GM12864 (cell line): ENCODE data around the gene RGS1.

Experiments used
- DNase-seq: peaks from one replicate; pipeline ENCODE4 v3.0.0-alpha.2; 2011; ENCODE audit warnings: low read depth
- H3K4me3 ChIP-seq: 2 replicates; pipeline ENCODE4 v1.5.1; 2011; ENCODE audit warnings: mild to moderate bottlenecking, low read depth, low read length, control low read depth
- TF ChIP-seq, protein P1 (sequence below): IDR thresholded peaks from 2 replicates; pipeline ENCODE4 v1.5.1; 2011; ENCODE audit warnings: low read depth, mild to moderate bottlenecking, moderate library complexity, low read length, control low read depth, inconsistent platforms; ENCODE audit errors: missing control alignments

The RGS1 gene

DNA sequence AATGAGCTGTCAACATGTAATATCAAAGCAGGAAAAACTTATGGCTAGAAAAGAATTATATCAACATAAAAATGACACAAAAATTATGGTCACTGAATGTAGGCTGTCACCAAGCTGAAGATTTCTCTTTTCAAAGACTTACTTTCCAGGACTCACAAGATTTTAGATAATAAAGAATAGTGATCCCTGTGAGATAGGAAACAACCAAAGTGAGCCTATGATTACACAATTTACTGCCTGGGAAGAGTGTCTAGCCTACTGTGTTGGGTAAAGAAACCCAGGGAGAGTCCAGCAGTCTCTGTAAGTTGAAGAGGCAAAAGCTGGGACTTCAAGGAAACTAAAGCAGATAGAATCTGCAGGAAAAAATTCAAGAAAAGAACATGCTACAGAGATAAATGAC is 20.2 kb upstream of the RGS1 start:
- TF ChIP-seq, protein P1, sequence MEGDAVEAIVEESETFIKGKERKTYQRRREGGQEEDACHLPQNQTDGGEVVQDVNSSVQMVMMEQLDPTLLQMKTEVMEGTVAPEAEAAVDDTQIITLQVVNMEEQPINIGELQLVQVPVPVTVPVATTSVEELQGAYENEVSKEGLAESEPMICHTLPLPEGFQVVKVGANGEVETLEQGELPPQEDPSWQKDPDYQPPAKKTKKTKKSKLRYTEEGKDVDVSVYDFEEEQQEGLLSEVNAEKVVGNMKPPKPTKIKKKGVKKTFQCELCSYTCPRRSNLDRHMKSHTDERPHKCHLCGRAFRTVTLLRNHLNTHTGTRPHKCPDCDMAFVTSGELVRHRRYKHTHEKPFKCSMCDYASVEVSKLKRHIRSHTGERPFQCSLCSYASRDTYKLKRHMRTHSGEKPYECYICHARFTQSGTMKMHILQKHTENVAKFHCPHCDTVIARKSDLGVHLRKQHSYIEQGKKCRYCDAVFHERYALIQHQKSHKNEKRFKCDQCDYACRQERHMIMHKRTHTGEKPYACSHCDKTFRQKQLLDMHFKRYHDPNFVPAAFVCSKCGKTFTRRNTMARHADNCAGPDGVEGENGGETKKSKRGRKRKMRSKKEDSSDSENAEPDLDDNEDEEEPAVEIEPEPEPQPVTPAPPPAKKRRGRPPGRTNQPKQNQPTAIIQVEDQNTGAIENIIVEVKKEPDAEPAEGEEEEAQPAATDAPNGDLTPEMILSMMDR, result no peak
- no peak for DNase-seq
- no peak overlapping the region for H3K4me3 ChIP-seq

DNA sequence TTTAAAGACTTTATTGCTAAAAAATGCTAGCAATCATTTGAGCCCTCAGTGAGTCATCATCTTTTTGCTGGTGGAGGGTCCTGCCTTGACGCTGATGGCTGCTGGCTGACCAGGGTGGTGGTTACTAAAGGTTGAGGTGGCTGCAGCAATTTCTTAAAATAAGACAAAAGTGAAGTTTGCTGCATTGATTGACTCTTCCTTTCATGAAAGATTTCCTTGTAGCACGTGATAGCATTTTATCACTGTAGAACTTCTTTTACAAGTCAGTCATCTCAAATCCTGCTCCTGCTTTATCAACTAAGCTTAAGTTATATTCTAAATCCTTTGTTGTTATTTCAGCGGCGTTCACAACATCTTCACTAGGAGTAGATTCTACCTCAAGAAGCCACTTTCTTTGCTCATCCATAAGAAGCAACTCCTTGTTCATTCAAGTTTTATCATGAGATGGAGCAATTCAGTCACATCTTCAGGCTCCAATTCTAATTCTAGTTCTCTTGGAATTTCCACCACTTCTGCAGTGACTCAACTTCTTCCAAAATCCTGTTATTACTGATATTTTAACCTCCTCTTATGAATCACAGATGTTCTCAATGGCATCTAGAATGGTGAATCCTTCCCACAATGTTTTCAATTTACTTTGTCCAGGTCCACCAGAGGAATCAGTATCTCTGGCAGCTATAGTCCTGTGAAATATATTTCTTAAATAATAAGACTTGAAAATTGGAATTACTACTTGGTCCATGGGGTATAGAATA is 17.6 kb upstream of the RGS1 start:
- DNase-seq, result no peak
- TF ChIP-seq, protein P1, result no peak
- no peak overlapping the region for H3K4me3 ChIP-seq

DNA sequence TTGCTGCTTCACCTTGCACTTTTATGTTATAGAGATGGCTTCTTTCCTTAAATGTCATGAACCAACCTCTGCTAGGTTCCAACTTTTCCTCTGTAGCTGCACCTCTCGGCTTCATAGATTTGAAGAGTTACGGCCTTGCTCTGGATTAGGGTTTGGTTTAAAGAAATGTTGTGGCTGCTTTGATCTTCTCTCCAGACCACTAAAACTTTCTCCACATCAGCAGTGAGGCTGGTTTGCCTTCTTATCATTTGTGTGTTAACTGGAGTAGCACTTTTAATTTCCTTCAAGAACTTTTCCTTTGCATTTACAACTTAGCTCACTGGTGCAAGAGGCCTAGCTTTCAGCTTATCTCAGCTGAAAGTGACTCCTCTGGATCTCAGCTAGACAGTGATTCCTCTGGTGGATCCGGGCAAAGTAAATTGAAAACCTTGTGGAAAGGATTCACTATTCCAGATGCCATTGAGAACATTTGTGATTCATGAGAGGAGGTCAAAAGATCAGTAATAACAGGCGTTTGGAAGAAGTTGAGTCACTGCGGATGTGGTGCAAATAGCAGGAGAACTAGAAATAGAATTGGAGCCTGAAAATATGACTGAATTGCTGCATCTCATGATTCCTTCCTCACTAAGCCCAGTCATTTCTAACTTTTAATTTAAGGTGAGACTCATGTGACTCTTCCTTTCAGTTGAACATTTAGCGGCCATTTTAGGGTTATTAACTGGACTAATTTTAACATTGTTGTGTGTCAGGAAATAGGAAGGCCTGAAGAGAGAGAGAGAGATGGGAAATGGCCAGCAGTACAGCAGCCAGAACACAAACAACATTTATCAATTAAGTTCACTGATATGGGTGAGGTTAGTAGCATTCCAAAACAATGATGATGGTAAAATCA is 16.2 kb upstream of the RGS1 start:
- H3K4me3 ChIP-seq, result no peak overlapping the region
- TF ChIP-seq, protein P1, result no peak
- DNase-seq, result no peak

DNA sequence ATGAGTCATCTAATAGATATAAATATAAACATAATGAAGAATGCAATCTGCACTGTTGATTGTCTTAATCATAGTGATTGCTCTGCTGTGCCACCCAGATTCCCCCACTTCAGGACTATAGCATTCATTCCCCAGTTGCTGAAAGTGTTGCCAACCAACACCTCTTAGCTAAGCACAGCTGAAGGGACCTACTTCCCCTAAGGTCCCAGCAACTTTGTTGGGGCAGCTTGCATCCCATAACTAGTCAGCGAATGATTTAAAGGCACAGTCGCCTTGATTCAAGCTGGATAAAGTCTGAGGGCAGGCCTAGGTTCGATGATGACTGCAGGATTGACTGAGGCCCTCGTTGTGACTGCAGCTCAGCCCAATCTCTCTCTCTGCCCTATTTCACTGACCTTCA is 14.3 kb upstream of the RGS1 start:
- no peak for DNase-seq
- H3K4me3 ChIP-seq, result no peak overlapping the region
- TF ChIP-seq, protein P1, result no peak

DNA sequence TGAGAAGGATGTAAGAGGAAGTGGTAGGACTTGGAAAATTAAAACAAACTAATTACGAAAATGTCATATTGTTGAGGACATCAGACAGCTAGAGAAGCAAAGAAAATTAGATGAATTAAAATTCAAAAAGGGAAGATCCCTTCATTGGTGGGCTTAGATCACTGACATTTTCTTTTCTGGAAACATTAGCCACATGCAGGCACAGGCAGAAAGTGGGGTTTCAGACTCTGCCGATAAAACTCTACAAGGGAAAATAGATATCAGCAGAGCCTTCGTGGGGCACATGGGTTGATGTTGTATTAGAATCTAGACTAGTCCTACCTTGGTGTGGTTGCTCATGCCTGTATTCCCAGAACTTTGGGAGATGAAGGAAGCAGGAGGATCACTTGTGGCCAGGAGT is 12.4 kb upstream of the RGS1 start:
- TF ChIP-seq, protein P1, result no peak

DNA sequence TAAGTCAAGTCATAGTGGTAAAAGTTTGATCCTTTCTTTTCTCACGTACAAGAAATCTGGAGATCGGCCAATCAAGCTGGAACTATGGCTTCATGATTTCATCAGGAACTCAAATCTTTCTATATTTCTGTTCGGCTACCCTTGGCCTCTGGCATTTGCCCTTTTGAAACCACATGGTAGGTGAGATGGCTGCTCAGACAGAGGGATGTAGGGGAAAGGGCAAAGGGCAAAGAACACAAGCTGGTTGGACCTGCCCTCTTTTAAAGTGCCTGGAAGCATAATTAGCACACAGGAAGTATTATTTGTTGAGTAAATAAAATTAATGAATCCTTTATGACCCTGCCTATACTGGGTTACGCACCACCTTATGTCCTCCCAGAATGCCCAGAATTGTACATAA is 11.5 kb upstream of the RGS1 start:
- DNase-seq, result no peak
- TF ChIP-seq, protein P1, result no peak
- no peak overlapping the region for H3K4me3 ChIP-seq

More for the DNA sequence above, 12.4 kb upstream of the RGS1 start:
- H3K4me3 ChIP-seq, result no peak overlapping the region
- no peak for DNase-seq
